Measurements from ENCODE around the gene TRAPPC2L.

Gene TRAPPC2L

DNA sequence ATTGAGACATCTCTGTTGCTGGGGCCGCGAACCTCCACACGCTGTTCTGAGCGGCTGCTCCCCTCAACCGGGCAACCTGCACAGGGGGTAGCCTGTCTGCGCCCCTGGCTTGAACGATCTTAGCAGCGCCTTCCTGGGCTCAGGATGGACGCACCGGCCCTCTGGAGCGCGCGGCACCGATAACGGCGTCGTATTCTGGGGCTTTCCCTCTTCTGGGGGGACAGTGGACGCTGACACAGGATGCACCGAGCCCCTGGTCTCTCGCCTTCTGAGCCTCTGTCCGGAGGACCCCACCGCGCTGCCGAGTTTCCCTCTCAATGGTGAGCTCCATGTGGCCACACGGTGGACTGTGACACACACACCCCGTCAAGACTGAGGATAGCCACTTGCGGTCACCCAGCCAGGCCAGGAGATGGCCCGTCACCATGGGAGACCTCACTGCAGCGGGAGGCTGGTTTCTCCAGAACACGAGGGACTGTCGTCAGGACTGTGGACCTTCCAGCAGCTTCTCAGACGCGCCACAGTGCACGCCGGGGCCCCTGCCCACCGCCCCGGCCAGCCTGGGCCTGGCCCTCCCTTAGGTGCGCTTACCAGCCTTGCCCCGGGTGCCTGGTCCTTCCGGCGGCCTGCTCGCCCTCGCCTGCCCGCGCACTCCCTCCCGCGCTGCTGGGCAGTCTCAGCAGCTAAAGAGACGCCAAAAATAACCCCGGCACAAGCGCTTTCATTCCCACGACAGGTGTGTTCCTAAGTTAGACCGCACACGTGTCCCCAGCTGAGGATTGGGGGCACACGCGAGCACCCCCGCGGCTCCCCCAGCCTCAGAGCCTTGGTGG is 39.5 kb downstream of the TRAPPC2L start:
- Histone ChIP-seq H3K4me3 (ENCODE audit: low read length in 2 of 2) (no peak overlapping the region), H3K9ac (ENCODE audit: low read length in 2 of 2) (no peak overlapping the region), H3K9me3 (ENCODE audit: control insufficient read depth in 2 of 2, low read length in 2 of 2) (no peaks in the 10 kb centered on the region), H3K36me3 (ENCODE audit: control insufficient read depth in 2 of 2, insufficient read depth in 2 of 2, low read length in 2 of 2) (no peaks in the 10 kb centered on the region), H3K27ac (ENCODE audit: low read length) (no peak overlapping the region), H3K27me3 (ENCODE audit: control insufficient read depth in 1 of 2, insufficient read depth in 2 of 2, low read length in 2 of 2) (no peaks in the 10 kb centered on the region), H3K4me1 (ENCODE audit: control insufficient read depth, insufficient read depth, low read length) (no peaks in the 10 kb centered on the region)

DNA sequence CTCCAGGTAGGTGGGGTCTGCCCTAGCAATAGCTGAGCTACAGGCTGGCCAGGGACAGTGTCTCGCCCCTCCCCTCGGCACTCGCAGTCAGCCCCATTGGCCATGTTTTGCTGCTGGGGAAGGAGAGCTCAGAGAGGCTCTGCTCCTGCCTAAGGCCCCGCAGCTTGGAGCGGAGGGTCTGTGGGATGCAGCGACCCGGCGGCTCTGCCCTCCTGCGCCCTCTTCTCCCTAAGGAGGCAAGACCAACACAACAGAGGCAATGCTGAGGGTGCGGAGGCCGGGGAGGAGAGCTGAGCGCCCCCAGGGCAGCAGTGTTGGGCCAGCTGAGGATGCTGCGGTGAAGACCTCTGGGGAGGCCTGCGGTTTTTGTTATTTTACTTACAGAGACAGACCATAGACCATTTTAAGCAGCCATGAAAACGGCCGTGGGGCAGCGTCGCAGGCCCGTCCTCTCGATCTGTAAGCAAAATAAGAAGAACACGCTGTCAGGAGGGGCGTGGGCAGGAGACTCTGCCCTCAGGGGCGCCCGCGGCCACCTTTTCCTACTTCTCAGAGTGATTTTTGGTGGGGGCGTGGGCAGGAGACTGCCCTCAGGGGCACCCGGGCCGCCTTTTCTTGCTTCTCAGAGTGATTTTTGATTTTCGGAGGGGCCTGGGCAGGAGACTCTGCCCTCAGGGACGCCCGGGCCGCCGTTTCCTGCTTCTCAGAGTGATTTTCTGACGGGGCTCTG is 40.9 kb downstream of the TRAPPC2L start:
- no peaks in the 10 kb centered on the region for H3K27me3 ChIP-seq (ENCODE audit: control insufficient read depth in 1 of 2, insufficient read depth in 2 of 2, low read length in 2 of 2)
- no peak overlapping the region for H3K27ac ChIP-seq (ENCODE audit: low read length)
- no peak overlapping the region for H3K9ac ChIP-seq (ENCODE audit: low read length in 2 of 2)
- no peaks in the 10 kb centered on the region for H3K36me3 ChIP-seq (ENCODE audit: control insufficient read depth in 2 of 2, insufficient read depth in 2 of 2, low read length in 2 of 2)
- no peak overlapping the region for H3K4me3 ChIP-seq (ENCODE audit: low read length in 2 of 2)
- no peaks in the 10 kb centered on the region for H3K4me1 ChIP-seq (ENCODE audit: control insufficient read depth, insufficient read depth, low read length)
- no peaks in the 10 kb centered on the region for H3K9me3 ChIP-seq (ENCODE audit: control insufficient read depth in 2 of 2, low read length in 2 of 2)

DNA sequence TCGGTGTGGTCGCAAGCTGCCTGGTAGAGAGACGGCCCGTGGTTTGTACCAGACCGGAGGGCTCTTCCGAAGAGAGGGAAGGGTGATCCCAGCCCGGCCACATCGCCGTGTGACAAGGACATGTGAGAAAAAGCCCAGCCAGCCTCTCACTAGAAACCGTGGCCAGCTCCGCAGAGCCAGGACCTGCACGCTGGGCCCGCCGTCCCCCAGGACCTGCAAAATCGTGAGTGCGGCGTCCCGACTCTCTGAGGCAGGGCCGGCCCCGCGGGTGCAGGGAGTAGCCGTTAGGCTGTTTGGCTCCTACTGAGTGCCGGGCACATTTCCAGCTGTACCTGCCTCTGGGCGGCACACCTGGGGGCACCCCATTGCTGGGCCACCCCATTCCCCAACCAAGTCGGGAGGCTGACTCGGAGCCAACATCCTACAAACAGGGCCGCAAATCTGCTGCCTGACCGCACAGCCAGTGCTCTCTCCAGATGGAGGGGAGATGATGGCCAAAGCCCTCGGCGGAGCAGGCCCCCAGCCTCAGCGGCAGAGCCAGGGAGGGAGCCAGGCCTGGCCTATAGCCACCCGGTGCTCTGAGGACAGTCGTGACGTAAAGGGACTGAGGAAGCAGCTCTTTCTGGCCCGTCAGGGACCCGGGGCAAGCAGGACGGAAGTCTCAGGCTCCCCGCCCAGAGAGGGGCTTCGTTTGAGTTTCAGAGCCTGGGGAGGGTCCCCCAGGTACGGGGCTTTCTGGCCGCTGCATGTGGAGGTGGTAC is 43.2 kb downstream of the TRAPPC2L start:
- H3K9ac ChIP-seq (ENCODE audit: low read length in 2 of 2): no peak overlapping the region
- H3K9me3 ChIP-seq (ENCODE audit: control insufficient read depth in 2 of 2, low read length in 2 of 2): no peaks in the 10 kb centered on the region
- no peaks in the 10 kb centered on the region for H3K27me3 ChIP-seq (ENCODE audit: control insufficient read depth in 1 of 2, insufficient read depth in 2 of 2, low read length in 2 of 2)
- H3K4me1 ChIP-seq (ENCODE audit: control insufficient read depth, insufficient read depth, low read length): no peaks in the 10 kb centered on the region
- H3K4me3 ChIP-seq (ENCODE audit: low read length in 2 of 2): no peak overlapping the region
- no peak overlapping the region for H3K27ac ChIP-seq (ENCODE audit: low read length)
- no peaks in the 10 kb centered on the region for H3K36me3 ChIP-seq (ENCODE audit: control insufficient read depth in 2 of 2, insufficient read depth in 2 of 2, low read length in 2 of 2)

DNA sequence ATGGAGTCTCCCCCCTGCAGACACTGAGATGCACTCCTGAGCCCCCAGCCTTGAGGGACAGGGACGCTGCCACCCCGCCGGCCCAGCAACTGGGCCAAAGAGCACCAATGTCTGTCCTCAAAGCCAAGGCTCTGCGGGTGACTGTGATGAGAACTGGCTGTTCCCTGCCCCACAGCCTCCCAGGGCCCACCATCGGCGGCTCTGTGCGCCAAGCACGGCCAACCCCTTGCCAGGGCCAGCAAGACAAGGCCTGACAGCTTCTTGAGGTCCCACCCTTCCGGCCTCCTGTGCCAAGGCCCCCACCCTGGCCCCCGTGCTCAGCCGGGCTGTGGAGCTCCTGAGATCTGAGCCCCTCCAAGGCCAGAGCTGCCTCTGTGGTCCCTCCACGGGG is 43.7 kb downstream of the TRAPPC2L start:
- no peak overlapping the region for H3K27ac ChIP-seq (ENCODE audit: low read length)

DNA sequence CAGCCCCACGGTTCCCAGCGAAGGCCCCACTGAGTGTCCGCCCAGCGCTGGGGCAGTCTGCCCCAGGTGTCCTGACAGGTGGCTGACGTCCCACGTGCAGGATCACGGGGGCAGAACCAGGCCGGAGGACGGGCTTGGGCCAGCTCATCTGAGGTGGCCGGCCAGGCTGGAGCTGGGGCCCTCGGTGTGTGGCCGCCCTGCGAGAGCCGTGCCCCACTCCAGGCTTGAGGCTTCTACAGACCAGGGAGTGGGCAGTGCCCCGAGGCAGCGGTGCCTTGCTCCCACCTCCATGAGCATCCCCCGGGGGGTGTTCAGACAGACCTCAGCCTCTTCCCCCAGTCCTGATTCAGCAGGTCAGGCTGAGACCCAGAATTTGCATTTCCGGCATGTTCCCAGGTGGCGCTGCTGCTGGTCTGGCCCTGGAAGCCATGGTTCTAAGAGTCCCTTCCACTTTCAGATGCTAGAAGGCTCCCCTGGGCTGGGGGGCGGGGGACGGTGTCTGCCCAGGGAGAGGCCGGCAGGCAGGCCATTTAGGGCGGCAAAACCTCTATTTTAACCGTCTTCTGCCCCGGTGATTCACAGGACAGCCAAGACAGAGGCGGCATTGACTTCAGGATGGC is 44.9 kb downstream of the TRAPPC2L start:
- H3K27me3 ChIP-seq (ENCODE audit: control insufficient read depth in 1 of 2, insufficient read depth in 2 of 2, low read length in 2 of 2): no peaks in the 10 kb centered on the region
- H3K4me3 ChIP-seq (ENCODE audit: low read length in 2 of 2): no peak overlapping the region
- no peaks in the 10 kb centered on the region for H3K36me3 ChIP-seq (ENCODE audit: control insufficient read depth in 2 of 2, insufficient read depth in 2 of 2, low read length in 2 of 2)
- no peaks in the 10 kb centered on the region for H3K4me1 ChIP-seq (ENCODE audit: control insufficient read depth, insufficient read depth, low read length)
- no peak overlapping the region for H3K27ac ChIP-seq (ENCODE audit: low read length)
- H3K9ac ChIP-seq (ENCODE audit: low read length in 2 of 2): no peak overlapping the region
- H3K9me3 ChIP-seq (ENCODE audit: control insufficient read depth in 2 of 2, low read length in 2 of 2): no peaks in the 10 kb centered on the region

More for the DNA sequence above, 43.7 kb downstream of the TRAPPC2L start:
- Histone ChIP-seq H3K4me3 (ENCODE audit: low read length in 2 of 2) (no peak overlapping the region), H3K36me3 (ENCODE audit: control insufficient read depth in 2 of 2, insufficient read depth in 2 of 2, low read length in 2 of 2) (no peaks in the 10 kb centered on the region), H3K4me1 (ENCODE audit: control insufficient read depth, insufficient read depth, low read length) (no peaks in the 10 kb centered on the region), H3K9ac (ENCODE audit: low read length in 2 of 2) (no peak overlapping the region), H3K9me3 (ENCODE audit: control insufficient read depth in 2 of 2, low read length in 2 of 2) (no peaks in the 10 kb centered on the region), H3K27me3 (ENCODE audit: control insufficient read depth in 1 of 2, insufficient read depth in 2 of 2, low read length in 2 of 2) (no peaks in the 10 kb centered on the region)

DNA sequence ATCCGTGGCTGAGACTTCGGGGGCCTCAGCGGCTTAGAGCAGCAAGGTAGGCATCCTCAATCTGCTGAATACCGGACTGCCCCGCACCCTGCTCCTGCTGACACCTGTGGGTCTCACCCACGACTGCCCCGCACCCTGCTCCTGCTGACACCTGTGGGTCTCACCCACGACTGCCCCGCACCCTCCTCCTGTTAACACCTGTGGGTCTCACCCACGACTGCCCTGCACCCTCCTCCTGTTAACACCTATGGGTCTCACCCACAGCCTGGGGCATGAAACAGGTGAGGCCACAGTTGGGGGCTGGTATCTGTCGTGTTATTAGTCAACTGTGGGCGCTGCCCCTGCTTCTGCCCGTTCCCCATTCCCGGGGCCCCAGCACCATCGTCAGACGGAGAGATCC is 45.8 kb downstream of the TRAPPC2L start:
- Histone ChIP-seq H3K9ac (ENCODE audit: low read length in 2 of 2) (no peak overlapping the region), H3K9me3 (ENCODE audit: control insufficient read depth in 2 of 2, low read length in 2 of 2) (no peaks in the 10 kb centered on the region), H3K27ac (ENCODE audit: low read length) (no peak overlapping the region), H3K4me3 (ENCODE audit: low read length in 2 of 2) (no peak overlapping the region), H3K36me3 (ENCODE audit: control insufficient read depth in 2 of 2, insufficient read depth in 2 of 2, low read length in 2 of 2) (no peaks in the 10 kb centered on the region), H3K4me1 (ENCODE audit: control insufficient read depth, insufficient read depth, low read length) (no peaks in the 10 kb centered on the region), H3K27me3 (ENCODE audit: control insufficient read depth in 1 of 2, insufficient read depth in 2 of 2, low read length in 2 of 2) (no peaks in the 10 kb centered on the region)

DNA sequence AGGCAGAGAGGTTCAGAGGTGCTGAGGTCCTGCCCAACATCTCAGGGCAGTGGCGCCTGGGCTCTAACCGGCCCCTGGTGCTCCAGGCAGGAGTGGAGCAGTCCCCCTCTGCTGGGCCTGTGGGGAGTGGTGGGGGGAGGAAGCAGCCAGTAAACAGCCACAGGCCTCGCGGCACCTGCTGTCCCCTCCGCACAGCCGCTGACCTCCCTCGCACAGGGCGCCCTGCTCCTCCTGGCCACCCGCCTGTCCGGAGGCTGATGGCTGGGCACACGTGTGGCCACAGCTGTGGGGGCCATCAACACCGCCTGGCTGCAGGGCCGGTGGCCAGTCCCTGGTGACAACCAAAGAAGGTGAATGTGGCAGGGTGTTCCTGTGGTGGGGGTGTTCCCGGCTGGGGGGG is 46.3 kb downstream of the TRAPPC2L start:
- Histone ChIP-seq H3K9ac (ENCODE audit: low read length in 2 of 2) (no peak overlapping the region), H3K27ac (ENCODE audit: low read length) (no peak overlapping the region), H3K4me3 (ENCODE audit: low read length in 2 of 2) (no peak overlapping the region), H3K36me3 (ENCODE audit: control insufficient read depth in 2 of 2, insufficient read depth in 2 of 2, low read length in 2 of 2) (no peaks in the 10 kb centered on the region), H3K27me3 (ENCODE audit: control insufficient read depth in 1 of 2, insufficient read depth in 2 of 2, low read length in 2 of 2) (no peaks in the 10 kb centered on the region), H3K4me1 (ENCODE audit: control insufficient read depth, insufficient read depth, low read length) (no peaks in the 10 kb centered on the region), H3K9me3 (ENCODE audit: control insufficient read depth in 2 of 2, low read length in 2 of 2) (no peaks in the 10 kb centered on the region)

DNA sequence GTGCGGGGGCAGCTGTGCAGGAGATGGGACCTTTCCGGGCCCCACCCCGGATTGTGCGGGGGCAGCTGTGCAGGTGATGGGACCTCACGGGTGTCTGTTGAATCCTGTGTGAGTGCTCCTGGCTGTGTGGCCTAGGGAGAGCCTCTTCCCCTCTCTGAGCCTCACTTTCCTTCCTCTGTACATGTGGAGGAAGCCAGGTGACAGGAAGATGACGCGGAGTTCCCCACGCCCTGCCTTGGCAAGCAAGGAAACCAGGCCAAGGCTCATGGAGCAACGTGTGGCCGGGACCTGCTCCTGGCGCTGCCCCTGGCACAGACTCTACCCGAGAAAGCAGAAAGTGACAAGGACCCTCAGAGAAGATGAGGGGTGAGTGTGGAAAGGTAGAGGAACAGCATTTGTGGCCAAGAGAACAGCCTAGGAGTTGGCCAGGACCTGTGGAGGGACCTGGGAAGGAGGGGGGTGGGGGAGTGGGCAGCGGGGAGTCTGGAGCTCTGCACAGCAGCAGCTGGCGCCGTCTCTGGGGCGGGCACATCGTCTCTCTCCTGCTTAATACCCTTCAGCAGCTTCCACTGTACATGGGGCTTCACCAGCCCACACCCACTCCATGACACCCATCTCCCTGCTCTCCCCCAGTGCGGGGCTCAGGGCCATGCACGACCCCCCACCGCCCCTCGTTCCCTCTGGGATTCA is 47.9 kb downstream of the TRAPPC2L start:
- no peaks in the 10 kb centered on the region for H3K4me1 ChIP-seq (ENCODE audit: control insufficient read depth, insufficient read depth, low read length)
- H3K4me3 ChIP-seq (ENCODE audit: low read length in 2 of 2): no peak overlapping the region
- no peaks in the 10 kb centered on the region for H3K9me3 ChIP-seq (ENCODE audit: control insufficient read depth in 2 of 2, low read length in 2 of 2)
- no peaks in the 10 kb centered on the region for H3K27me3 ChIP-seq (ENCODE audit: control insufficient read depth in 1 of 2, insufficient read depth in 2 of 2, low read length in 2 of 2)
- H3K36me3 ChIP-seq (ENCODE audit: control insufficient read depth in 2 of 2, insufficient read depth in 2 of 2, low read length in 2 of 2): no peaks in the 10 kb centered on the region
- H3K27ac ChIP-seq (ENCODE audit: low read length): no peak overlapping the region
- H3K9ac ChIP-seq (ENCODE audit: low read length in 2 of 2): no peak overlapping the region

DNA sequence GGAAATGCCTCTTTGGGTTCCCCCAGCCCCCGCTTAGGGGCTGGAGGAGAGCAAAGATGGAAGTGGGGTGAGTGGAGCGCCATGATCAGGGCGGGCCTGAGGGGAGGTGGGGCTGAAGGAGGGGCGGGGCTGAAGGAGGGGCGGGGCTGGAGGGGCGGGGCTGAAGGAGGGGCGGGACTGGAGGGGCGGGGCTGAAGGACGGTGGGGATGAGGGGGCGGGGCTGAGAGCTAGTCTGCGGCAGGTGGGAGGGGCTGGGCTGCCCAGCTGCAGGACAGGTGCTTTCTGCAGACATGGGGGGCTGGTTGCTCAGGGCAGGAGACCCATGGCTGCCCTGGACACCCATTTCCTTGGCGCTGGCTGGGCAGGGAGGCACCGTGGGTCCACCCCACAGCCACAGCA is 48.6 kb downstream of the TRAPPC2L start:
- Histone ChIP-seq H3K4me3 (ENCODE audit: low read length in 2 of 2) (no peak overlapping the region), H3K9me3 (ENCODE audit: control insufficient read depth in 2 of 2, low read length in 2 of 2) (no peaks in the 10 kb centered on the region), H3K27me3 (ENCODE audit: control insufficient read depth in 1 of 2, insufficient read depth in 2 of 2, low read length in 2 of 2) (peaks cover 0 to 2% of the 10 kb centered on the region in 2 donors), H3K36me3 (ENCODE audit: control insufficient read depth in 2 of 2, insufficient read depth in 2 of 2, low read length in 2 of 2) (no peaks in the 10 kb centered on the region), H3K27ac (ENCODE audit: low read length) (no peak overlapping the region), H3K9ac (ENCODE audit: low read length in 2 of 2) (no peak overlapping the region), H3K4me1 (ENCODE audit: control insufficient read depth, insufficient read depth, low read length) (no peaks in the 10 kb centered on the region)

DNA sequence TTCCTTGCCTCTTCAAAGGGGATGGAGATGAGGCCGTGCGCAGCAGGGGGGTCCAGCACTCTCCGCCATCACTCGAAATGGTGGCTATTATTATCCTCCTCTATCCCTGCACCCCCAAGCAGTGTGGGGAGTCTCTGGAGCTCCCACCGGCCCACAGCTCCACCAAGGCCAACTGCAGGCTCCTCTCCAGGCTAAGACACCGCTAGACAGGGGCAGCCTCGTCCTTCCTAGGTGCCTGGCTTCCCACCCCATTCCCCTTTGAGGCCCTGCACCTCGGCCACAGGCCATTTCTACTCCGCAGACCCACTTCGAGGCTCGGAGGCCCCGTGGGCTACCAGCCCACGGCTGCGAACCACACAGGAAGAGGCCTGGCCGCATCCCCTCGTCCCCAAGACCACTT is 49.1 kb downstream of the TRAPPC2L start:
- H3K4me1 ChIP-seq (ENCODE audit: control insufficient read depth, insufficient read depth, low read length): no peaks in the 10 kb centered on the region
- no peak overlapping the region for H3K27ac ChIP-seq (ENCODE audit: low read length)
- peaks cover 0 to 2% of the 10 kb centered on the region in 2 donors for H3K27me3 ChIP-seq (ENCODE audit: control insufficient read depth in 1 of 2, insufficient read depth in 2 of 2, low read length in 2 of 2)
- no peaks in the 10 kb centered on the region for H3K9me3 ChIP-seq (ENCODE audit: control insufficient read depth in 2 of 2, low read length in 2 of 2)
- no peak overlapping the region for H3K9ac ChIP-seq (ENCODE audit: low read length in 2 of 2)
- H3K4me3 ChIP-seq (ENCODE audit: low read length in 2 of 2): no peak overlapping the region
- H3K36me3 ChIP-seq (ENCODE audit: control insufficient read depth in 2 of 2, insufficient read depth in 2 of 2, low read length in 2 of 2): no peaks in the 10 kb centered on the region

Measured in stomach smooth muscle (tissue), 2 donors.